Endothelial cell of umbilical vein (primary cell): ENCODE results near the gene OR5AN1. TPM values are rescaled to one million over a fixed set of nuclear protein-coding genes. Genes with fewer than 3 reads are reported as not detected.

Experiments used
- BruUV-seq: library from RNA; stranded (reverse); fragments of 400-500 nt; replicated peaks from 2 replicates; lab custom pipeline; 2021; lab: Mats Ljungman, UMichigan
- CTCF ChIA-PET: fragments of 300-600, 350-600 bp; sonication (Branson Sonifier 250); formaldehyde crosslinking; loops from one replicate; lab custom pipeline; 2021; ENCODE audit warnings: antibody characterized with exemption, inconsistent platforms; lab: Charles Lee
- POLR2A ChIA-PET: fragments of 300-600, 350-600 bp; sonication (Branson Sonifier 250); formaldehyde crosslinking; loops from one replicate; lab custom pipeline; 2021; ENCODE audit warnings: antibody characterized with exemption, inconsistent platforms; lab: Charles Lee
- DNase-seq: peaks from one replicate; pipeline ENCODE4 v3.0.0-alpha.2; 2011; ENCODE audit warnings: low read depth, low spot score
- FAIRE-seq: peaks from 2 replicates; lab custom pipeline; 2011; peaks lifted over from hg19 to GRCh38; lab: Jason Lieb, UNC
- H2AFZ ChIP-seq: 2 replicates; pipeline ENCODE4 v1.6.0; 2012; ENCODE audit warnings: low read depth, low read length, control low read depth, inconsistent platforms
- H3K27ac ChIP-seq: 2 replicates; pipeline ENCODE4 v1.5.1; 2011; ENCODE audit warnings: low read depth, mild to moderate bottlenecking, control low read depth, low read length, moderate library complexity; ENCODE audit not compliant: insufficient read depth
- H3K27me3 ChIP-seq, 2 experiments: 2 replicates each; pipeline versions ENCODE4 v1.6.0 to v1.6.1; 2011; ENCODE audit warnings: low read length in 2 of 2, mixed read lengths in 1 of 2; ENCODE audit not compliant: control insufficient read depth in 2 of 2, insufficient read depth in 2 of 2
- H3K36me3 ChIP-seq, 2 experiments: 2 replicates in 1 of 2; 3 replicates in 1 of 2; pipeline ENCODE4 v1.5.1; 2011; ENCODE audit warnings: low read length in 2 of 2, mild to moderate bottlenecking in 1 of 2, moderate library complexity in 1 of 2; ENCODE audit not compliant: control insufficient read depth in 2 of 2, insufficient read depth in 2 of 2; ENCODE audit errors: extremely low read depth in 1 of 2
- H3K4me1 ChIP-seq: 3 replicates; pipeline ENCODE4 v1.5.1; 2011; ENCODE audit warnings: mild to moderate bottlenecking, low read length; ENCODE audit not compliant: control insufficient read depth, insufficient read depth; ENCODE audit errors: extremely low read depth
- H3K4me2 ChIP-seq: 2 replicates; pipeline ENCODE4 v1.6.1; 2011; ENCODE audit warnings: low read length, control low read depth, mixed read lengths; ENCODE audit not compliant: insufficient read depth
- H3K4me3 ChIP-seq, 3 experiments: fragments of 200-600 bp in 1 of 3; sonication (generic), shearing (Covaris generic) in 1 of 3; replicated peaks in 1 of 3; 2 replicates each; pipeline ENCODE4 v1.5.1; 2011 to 2016; ENCODE audit warnings: control low read depth in 3 of 3, low read length in 3 of 3, mild to moderate bottlenecking in 2 of 3, inconsistent platforms in 1 of 3, low read depth in 1 of 3, moderate library complexity in 1 of 3; ENCODE audit not compliant: insufficient read depth in 1 of 3
- H3K79me2 ChIP-seq: 2 replicates; pipeline ENCODE4 v1.6.0; 2012; ENCODE audit warnings: low read length, inconsistent platforms; ENCODE audit not compliant: control insufficient read depth, insufficient read depth
- H3K9ac ChIP-seq: replicated peaks from 2 replicates; pipeline ENCODE3; 2011; ENCODE audit warnings: low read length, control low read depth; ENCODE audit not compliant: insufficient read depth; ENCODE audit errors: extremely low read depth
- H3K9me1 ChIP-seq: replicated peaks from 3 replicates; pipeline ENCODE4 v1.6.0; 2011; ENCODE audit warnings: mild to moderate bottlenecking, low read length; ENCODE audit not compliant: control insufficient read depth, insufficient read depth; ENCODE audit errors: extremely low read depth
- H3K9me3 ChIP-seq: replicated peaks from 2 replicates; pipeline ENCODE4 v1.5.1; 2012; ENCODE audit warnings: low read length, inconsistent platforms; ENCODE audit not compliant: control insufficient read depth, insufficient read depth
- H4K20me1 ChIP-seq: replicated peaks from 2 replicates; pipeline ENCODE3; 2011; ENCODE audit warnings: mild to moderate bottlenecking, low read length; ENCODE audit not compliant: control insufficient read depth, insufficient read depth; ENCODE audit errors: extremely low read depth
- CTCF ChIP-seq, 2 donors: IDR thresholded peaks; 1 replicate in 1 of 2; 2 replicates in 1 of 2; pipeline ENCODE4 v1.5.1; 2011; ENCODE audit warnings: low read length in 2 of 2, mild to moderate bottlenecking in 2 of 2, moderate library complexity in 2 of 2, control low read depth in 1 of 2, inconsistent platforms in 1 of 2, low read depth in 1 of 2; ENCODE audit not compliant: insufficient read depth in 1 of 2; ENCODE audit errors: extremely low read depth in 1 of 2
- EZH2 ChIP-seq: IDR thresholded peaks from 2 replicates; pipeline ENCODE4 v1.6.1; 2012; ENCODE audit warnings: borderline replicate concordance, low read depth, mild to moderate bottlenecking, moderate library complexity, low read length, inconsistent platforms; ENCODE audit not compliant: severe bottlenecking
- FOS ChIP-seq: IDR thresholded peaks from 2 replicates; pipeline ENCODE4 v1.6.1; 2011; ENCODE audit warnings: mild to moderate bottlenecking, low read length, moderate library complexity, borderline replicate concordance; ENCODE audit not compliant: insufficient read depth
- GATA2 ChIP-seq: IDR thresholded peaks from 2 replicates; pipeline ENCODE4 v1.7.0; 2011; ENCODE audit warnings: low read depth, mild to moderate bottlenecking, moderate library complexity, mixed read lengths, low read length; ENCODE audit not compliant: insufficient read length, insufficient read depth
- JUN ChIP-seq: IDR thresholded peaks from 2 replicates; pipeline ENCODE4 v1.6.1; 2011; ENCODE audit warnings: borderline replicate concordance, low read depth; ENCODE audit not compliant: insufficient read length, insufficient read depth
- MAX ChIP-seq: IDR thresholded peaks from 2 replicates; pipeline ENCODE4 v1.6.1; 2011; ENCODE audit not compliant: insufficient read depth, insufficient read length
- MYC ChIP-seq: IDR thresholded peaks from one replicate; pipeline ENCODE4 v1.6.1; 2011; ENCODE audit warnings: mild to moderate bottlenecking, low read depth, low read length
- POLR2A ChIP-seq: IDR thresholded peaks from 2 replicates; pipeline ENCODE4 v1.6.1; 2012; ENCODE audit warnings: low read depth, mild to moderate bottlenecking, control low read depth, low read length
- POLR2AphosphoS5 ChIP-seq: IDR thresholded peaks from 2 replicates; pipeline ENCODE4 v1.6.1; 2012; ENCODE audit warnings: low read depth, mild to moderate bottlenecking, control low read depth, low read length, moderate library complexity; ENCODE audit not compliant: insufficient read depth
- dilution Hi-C: fragments of 300-500 bp; cut with MboI; formaldehyde crosslinking; loops from one replicate; pipeline ENCODE4 v1.15.0; 2019; ENCODE audit warnings: low sequenced_read_pairs; ENCODE audit not compliant: extremely low pct_ligation_motif_present
- intact Hi-C: fragments of 100-400 bp; cut with micrococcal nuclease; formaldehyde crosslinking; loops from one replicate; pipeline ENCODE4 v1.10.0; 2022
- polyA plus RNA-seq, 4 experiments: library from polyadenylated mRNA; depleted of rRNA in 3 of 4; stranded (reverse) in 3 of 4; unstranded in 1 of 4; fragments of >200 nt; gene quantifications; 2 replicates each; pipeline versions ENCODE4 v1.2.1 to v1.2.3, GENCODE V29; 2011 to 2012; ENCODE audit warnings: missing spikeins in 1 of 4
- total RNA-seq: library from RNA; stranded (reverse); gene quantifications from 2 replicates; pipeline ENCODE4 v1.2.3, GENCODE V29; 2021

The OR5AN1 gene
- total and polyA plus RNA-seq, 2 donors (not counting 3 experiments of a cell fraction or from before 2014, with no cell fraction given), result not detected

GRCh38 chr11:59335001-59335400 is 23.7 kb upstream of the OR5AN1 start:
- BruUV-seq, result no TSS peak
- Histone ChIP-seq H3K4me1 (no peaks in the 10 kb centered on the region), H3K9me3 (no peaks in the 10 kb centered on the region), H3K27ac (no peak overlapping the region), H2AFZ (no peak overlapping the region), H4K20me1 (no peaks in the 10 kb centered on the region), H3K9me1 (no peaks in the 10 kb centered on the region), H3K4me3 (no peak overlapping the region), H3K36me3 (no peaks in the 10 kb centered on the region), H3K79me2 (no peaks in the 10 kb centered on the region), H3K27me3 (no peaks in the 10 kb centered on the region), H3K9ac (no peak overlapping the region), H3K4me2 (no peak overlapping the region)
- CTCF ChIA-PET, result interaction anchor here (1.1 kb wide), 1 partner anchor 9 kb away, joined by 3 read pairs; no protein-coding TSS in a partner anchor
- POLR2A ChIA-PET, result no interaction called here
- dilution Hi-C loops (no loop called here), intact Hi-C loops (no loop called here)
- no peak for TF ChIP-seq MAX
- no peak for TF ChIP-seq POLR2A
- no peak for TF ChIP-seq JUN
- no peak for TF ChIP-seq GATA2
- TF ChIP-seq MYC, result no peak
- TF ChIP-seq FOS, result no peak
- no peak for TF ChIP-seq POLR2AphosphoS5
- TF ChIP-seq CTCF (IDR thresholded peaks at IDR 0.05; ENCODE audit: extremely low read depth in 1 of 2, insufficient read depth in 1 of 2, low read depth in 1 of 2, low read length in 2 of 2), result no peak
- no peak for TF ChIP-seq EZH2
- DNase-seq (no peak), FAIRE-seq (no peak)
